ENCODE data around the gene DDB1. TPM values are rescaled to one million over a fixed set of nuclear protein-coding genes. Genes with fewer than 3 reads are reported as not detected.

The DDB1 gene
- polyA plus RNA-seq, 1 of the 3 experiments (the other 2 are of a cell fraction), result 170 TPM

- TF ChIP-seq SIN3A (IDR thresholded peaks at IDR 0.05; ENCODE audit: borderline replicate concordance, low read depth, low read length) (peak; percentile 51; the same call in 1 of the 2 replicates), TAF1 (IDR thresholded peaks at IDR 0.05; ENCODE audit: borderline replicate concordance, low read depth, low read length) (peak; percentile 88), GABPA (IDR thresholded peaks at IDR 0.05; ENCODE audit: low read depth) (peak; percentile 90), MXI1 (IDR thresholded peaks at IDR 0.05; ENCODE audit: low read depth, low read length) (peak; percentile 88), GATA2 (CRISPR knock-in tag; IDR thresholded peaks at IDR 0.05) (no peak), NFIC (IDR thresholded peaks at IDR 0.05; ENCODE audit: borderline replicate concordance) (peak; percentile 5; the same call in 1 of the 2 replicates), MAX (IDR thresholded peaks at IDR 0.05; ENCODE audit: low read depth) (peak; percentile 90), TCF12 (IDR thresholded peaks at IDR 0.05) (no peak)
Observed at GRCh38 chr11:61361741-61362541, 29.0 kb upstream of the DDB1 start, which contains the start of the genes CYB561A3 and TMEM138 (continued).

DNA sequence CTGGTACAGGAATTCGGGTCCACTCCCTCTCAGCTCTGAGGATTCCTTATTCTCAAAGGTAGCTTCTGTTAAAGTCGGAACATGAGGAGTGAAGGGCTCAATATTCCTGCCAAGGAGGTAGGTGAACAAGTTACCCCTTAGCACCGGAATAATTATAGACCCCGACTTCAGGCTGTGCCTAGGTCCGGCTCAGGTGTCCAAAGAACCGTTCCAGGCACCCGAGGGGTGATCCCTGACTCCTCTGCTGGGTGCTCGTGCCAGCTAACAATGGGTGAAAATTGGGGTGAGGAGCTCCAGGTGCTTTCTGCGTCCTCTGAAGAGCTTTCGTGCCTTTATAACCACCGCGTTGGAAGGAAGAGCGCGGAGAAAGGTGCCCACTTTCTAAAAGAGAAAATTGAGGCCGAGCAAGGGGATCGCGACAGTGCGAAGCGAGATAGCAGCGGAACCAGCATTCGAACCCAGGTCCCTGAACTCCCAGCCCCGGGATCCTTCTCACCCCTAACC is 28.4 kb upstream of the DDB1 start:
- H3K79me2 ChIP-seq (ENCODE audit: insufficient read depth), result peaks cover 49% of the 10 kb centered on the region
- H3K9me2 ChIP-seq, result no peaks in the 10 kb centered on the region
- H3K9me3 ChIP-seq, result no peaks in the 10 kb centered on the region
- TF ChIP-seq USF1 (IDR thresholded peaks at IDR 0.05; ENCODE audit: borderline replicate concordance, low read depth), result no peak
- no peak for TF ChIP-seq SIN3A (IDR thresholded peaks at IDR 0.05; ENCODE audit: borderline replicate concordance, low read depth, low read length)
- no peak for TF ChIP-seq TAF1 (IDR thresholded peaks at IDR 0.05; ENCODE audit: borderline replicate concordance, low read depth, low read length)
- TF ChIP-seq RXRA (IDR thresholded peaks at IDR 0.05; ENCODE audit: borderline replicate concordance, low read depth), result no peak
- no peak for TF ChIP-seq IRF3 (IDR thresholded peaks at IDR 0.05; ENCODE audit: low read depth, low read length)
- no peak for TF ChIP-seq JUND (IDR thresholded peaks at IDR 0.05)
- TF ChIP-seq CHD2 (IDR thresholded peaks at IDR 0.05; ENCODE audit: low read length, partially characterized antibody), result no peak
- peak overlapping the region; percentile 68 to 71 for H3K4me3 ChIP-seq (ENCODE audit: low read depth in 2 of 2, low read length in 1 of 2)
- peak overlapping the region; percentile 98 to 99 for H3K27ac ChIP-seq (ENCODE audit: low read depth in 2 of 2, low read length in 1 of 2)
- H2AFZ ChIP-seq (ENCODE audit: low read depth), result peak overlapping the region; percentile 69
- ChIA-PET CTCF (interaction anchor here (1.0 to 12.1 kb wide), 7 partner anchors 9 to 31 kb away, joined by 3 to 101 read pairs (median 6); partner anchors contain the start of gene TMEM216), POLR2A (interaction anchor here (0.6 to 3.9 kb wide), 16 partner anchors 8 to 421 kb away, joined by 3 to 57 read pairs (median 8); partner anchors contain the start of genes CPSF7, DDB1, SDHAF2 and TKFC)
- H3K4me2 ChIP-seq, result peak overlapping the region; percentile 98
- peak overlapping the region; percentile 97 for H3K9ac ChIP-seq
- peaks cover 16 to 21% of the 10 kb centered on the region in 2 experiments for H3K36me3 ChIP-seq (replicated peaks in 1 of 2; ENCODE audit: control insufficient read depth in 1 of 2, insufficient read depth in 2 of 2, low read length in 1 of 2)
- 3% methylated on average over 19 of the region's 22 CpGs for WGBS (ENCODE audit: low lambda C conversion rate)
- peaks cover 7 to 14% of the 10 kb centered on the region in 2 experiments; a peak in 3 of 4 replicates for H3K4me1 ChIP-seq (ENCODE audit: control insufficient read depth in 1 of 2, insufficient read depth in 2 of 2, low read depth in 1 of 2, low read length in 1 of 2)
- DNase-seq, result peak; percentile 40
- no peaks in the 10 kb centered on the region for H3K27me3 ChIP-seq (ENCODE audit: insufficient read depth)
- H3F3A ChIP-seq (replicated peaks; ENCODE audit: insufficient read depth), result peaks cover 14% of the 10 kb centered on the region
- H4K20me1 ChIP-seq (ENCODE audit: insufficient read depth), result no peaks in the 10 kb centered on the region

All from SK-N-SH (cell line).